SKM-1 (cell line): ENCODE measurements around the gene SUPT7L.
"Not testable (repeated sequence)": the region's sequence is repeated elsewhere in the genome, so short reads cannot be mapped to it uniquely, and the experiment has no call there.

Experiments used
- DNase-seq: peaks from one replicate; lab custom pipeline; 2025; ENCODE audit not compliant: unreplicated experiment; lab: John Stamatoyannopoulos, UW

The SUPT7L gene

DNA sequence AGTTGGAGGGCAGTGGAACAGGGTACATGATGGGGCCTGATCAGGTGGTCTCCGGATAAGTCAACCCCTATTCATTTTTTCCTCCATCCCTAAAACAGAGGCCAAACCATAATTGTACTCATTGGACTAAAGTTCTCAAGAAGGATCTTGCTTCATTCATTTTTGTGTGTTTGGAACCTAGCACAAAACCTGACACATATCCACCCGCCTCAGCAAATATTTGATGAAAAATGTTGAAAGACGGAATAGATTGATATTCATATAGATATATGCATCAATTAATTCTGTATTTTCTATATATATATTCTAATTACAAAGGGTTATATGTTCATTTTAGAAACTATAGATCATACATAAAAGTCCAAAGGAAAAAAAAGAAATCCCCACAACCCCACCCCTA lies 22.2 kb upstream of the SUPT7L start:
- no peak for DNase-seq

DNA sequence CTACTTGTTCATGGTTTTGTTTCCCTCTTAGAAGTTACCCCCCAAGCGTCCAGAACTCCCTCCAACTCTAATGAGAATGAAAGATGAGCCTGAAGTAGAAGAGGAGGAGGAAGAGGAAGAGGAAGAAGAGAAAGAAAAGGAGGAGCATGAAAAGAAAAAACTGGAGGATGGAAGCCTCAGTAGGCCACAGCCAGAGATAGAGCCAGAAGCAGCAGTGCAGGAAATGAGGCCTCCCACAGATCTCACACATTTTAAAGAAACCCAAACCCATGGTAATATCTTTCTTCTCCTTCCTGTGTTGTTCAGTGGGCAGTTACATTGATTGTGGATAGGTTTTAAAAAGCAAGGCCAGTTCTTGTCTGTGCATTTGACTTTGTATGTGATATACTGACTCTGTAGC lies 21.6 kb upstream of the SUPT7L start:
- not testable (repeated sequence) for DNase-seq

- peak; percentile 65 for DNase-seq
These were observed 20.1 kb upstream of the SUPT7L start for GRCh38 chr2:27683390-27684071.

GRCh38 chr2:27682334-27682771 lies 18.9 kb upstream of the SUPT7L start:
- DNase-seq: not testable (repeated sequence)

GRCh38 chr2:27681841-27682240 lies 18.4 kb upstream of the SUPT7L start:
- DNase-seq: no peak

DNA sequence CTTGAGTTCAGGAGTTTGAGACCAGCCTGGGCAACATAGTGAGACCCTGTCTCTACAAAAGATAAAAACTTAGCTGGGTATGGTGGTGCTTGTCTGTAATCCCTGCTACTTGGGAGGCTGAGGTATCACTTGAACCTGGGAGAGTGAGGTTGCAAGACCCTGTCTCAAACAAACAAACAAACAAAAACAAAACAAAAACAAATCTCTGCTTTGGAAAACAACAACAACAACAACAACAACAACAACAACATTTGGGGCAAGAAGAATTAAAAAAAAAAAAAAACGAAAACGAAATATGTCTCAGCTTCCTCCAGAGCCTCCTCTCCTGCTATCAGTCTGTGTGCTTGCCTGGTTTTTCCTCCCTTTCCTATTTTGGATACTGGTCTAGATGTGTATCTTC lies 17.2 kb upstream of the SUPT7L start:
- DNase-seq: no peak

- no peak for DNase-seq
These were observed 9.5 kb upstream of the SUPT7L start for GRCh38 chr2:27672723-27673486.

GRCh38 chr2:27671235-27671634 lies 7.8 kb upstream of the SUPT7L start:
- DNase-seq: no peak

DNA sequence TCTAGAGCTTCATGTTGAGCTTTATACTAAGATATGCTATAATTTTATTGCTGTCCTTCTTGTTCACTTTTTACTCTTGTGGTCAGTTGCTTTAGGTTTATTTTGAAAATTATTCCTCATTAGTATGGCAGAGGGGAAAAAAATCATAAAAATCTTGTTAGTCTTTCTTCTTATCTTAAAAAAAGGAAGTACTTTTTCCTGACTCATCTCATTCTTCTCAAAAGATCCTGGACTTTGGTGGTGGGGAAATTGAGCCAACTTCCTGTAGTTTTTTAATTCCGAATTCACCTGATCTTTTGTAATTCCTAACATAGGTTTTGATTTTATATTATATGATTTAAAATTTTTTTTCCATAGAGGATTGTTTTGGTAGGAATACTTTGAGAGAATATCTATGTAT lies 4.0 kb upstream of the SUPT7L start:
- no peak for DNase-seq

- DNase-seq: no peak
These were observed 1.4 kb upstream of the SUPT7L start for GRCh38 chr2:27664622-27665363.

DNA sequence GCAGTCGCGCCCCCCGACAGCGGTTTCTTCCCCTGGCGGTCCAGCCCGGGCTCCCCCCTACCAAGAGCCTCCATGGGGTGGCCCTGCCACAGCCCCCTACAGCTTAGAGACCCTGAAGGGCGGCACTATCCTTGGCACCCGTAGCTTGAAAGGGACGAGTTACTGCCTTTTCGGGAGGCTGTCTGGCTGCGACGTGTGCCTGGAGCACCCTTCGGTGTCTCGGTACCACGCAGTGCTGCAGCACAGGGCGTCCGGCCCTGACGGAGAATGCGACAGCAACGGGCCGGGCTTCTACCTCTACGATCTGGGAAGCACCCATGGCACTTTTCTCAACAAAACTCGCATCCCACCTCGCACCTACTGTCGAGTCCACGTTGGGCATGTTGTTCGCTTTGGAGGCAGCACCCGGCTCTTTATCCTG lies 750 bp upstream of the SUPT7L start:
- DNase-seq: no peak

DNA sequence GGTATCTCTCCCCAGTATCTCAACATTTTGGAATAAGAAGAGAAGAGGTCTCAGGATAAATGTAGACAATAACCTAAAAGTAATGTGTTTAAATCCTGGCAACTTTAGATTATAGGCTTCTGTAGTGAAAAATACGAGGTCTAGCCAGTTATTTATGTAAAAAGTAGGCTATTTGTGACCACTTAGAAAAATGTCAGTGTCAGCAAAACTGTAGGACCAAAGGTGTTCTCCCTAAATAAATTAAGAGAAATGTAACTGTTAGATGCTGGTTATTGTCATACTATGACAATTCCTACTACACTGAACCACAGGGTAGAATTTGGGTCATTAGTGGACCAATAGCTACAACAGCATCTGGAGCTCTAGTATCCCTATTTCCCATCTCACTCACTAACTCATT lies 2.0 kb downstream of the SUPT7L start:
- DNase-seq: no peak

DNA sequence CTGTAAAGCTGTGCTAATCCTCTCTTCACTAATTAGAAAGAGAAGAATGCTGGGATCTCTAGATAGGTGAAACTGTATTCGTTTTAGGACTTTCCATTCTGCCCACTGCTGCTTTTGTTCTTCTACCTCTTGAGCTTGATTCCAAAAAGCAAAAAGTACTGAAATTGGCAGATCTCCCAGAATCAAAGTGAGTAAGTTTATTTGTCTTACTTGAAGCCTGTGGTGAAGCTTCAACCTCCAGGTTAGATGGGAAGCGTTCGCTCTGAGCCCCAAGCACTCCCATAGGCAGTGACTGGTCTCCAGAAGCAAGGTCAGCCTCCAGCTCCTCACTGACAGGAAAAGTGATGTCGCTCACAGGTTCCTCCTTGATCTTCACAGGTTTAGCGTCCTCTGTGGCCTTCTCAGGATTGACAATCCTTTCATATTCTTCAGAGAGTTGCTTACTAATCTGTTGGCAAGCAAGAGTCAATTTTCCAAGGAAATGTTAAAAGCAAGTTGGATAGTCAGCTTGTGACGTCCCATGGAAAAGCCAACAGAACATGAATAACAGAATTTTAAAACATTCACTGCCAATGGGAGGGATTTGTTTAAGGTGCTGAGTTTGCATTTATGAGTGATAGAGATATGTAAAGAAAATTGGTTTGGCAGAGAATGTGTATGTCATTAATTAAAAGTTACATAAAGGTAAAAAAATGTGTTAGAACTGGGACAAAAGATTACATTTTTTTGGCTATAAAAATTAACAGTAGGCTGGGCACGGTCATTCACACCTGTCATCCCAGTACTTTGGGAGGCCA lies 8.1 kb downstream of the SUPT7L start:
- no peak for DNase-seq

- no peak for DNase-seq
These were observed 10.0 kb downstream of the SUPT7L start for GRCh38 chr2:27653397-27653796.

GRCh38 chr2:27652790-27653189 lies 10.6 kb downstream of the SUPT7L start:
- no peak for DNase-seq

GRCh38 chr2:27652341-27652740 lies 11.1 kb downstream of the SUPT7L start:
- no peak for DNase-seq

DNA sequence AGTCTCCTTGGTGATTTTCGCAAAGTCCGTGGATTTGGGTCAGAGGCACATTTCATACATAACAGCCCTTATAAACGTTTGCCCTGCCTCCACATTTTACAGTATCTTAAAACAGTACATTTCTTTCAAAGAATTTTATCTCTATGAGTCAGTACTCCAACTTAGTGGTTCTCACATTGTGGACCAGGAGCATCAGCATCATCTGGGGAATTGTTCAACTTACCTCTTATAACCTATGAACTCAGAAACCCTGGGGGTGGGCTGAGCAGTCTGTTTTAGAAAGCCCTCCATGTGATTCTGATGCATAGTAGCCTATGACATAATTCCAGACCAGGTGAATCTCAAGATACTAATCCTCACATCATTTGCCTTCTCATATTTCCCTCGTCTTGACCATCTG lies 12.4 kb downstream of the SUPT7L start:
- no peak for DNase-seq

DNA sequence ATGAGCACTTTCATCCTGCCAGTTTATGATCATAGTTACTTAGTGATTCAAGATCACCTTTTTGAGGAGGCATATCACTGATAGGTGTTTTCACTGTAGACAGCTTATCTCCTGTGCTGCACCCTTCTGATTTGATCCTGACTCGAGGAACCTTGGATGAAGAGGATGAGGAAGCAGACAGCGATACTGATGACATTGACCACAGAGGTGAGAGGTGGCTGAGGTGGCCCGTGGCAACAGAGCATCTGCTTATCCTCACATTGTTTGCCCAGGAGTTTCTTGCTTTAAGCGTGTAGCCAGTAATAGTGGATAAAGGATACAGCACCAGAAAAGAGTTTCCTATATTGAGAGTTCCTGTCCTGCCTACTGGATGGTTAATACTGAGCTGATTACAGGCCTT lies 15.7 kb downstream of the SUPT7L start:
- no peak for DNase-seq

DNA sequence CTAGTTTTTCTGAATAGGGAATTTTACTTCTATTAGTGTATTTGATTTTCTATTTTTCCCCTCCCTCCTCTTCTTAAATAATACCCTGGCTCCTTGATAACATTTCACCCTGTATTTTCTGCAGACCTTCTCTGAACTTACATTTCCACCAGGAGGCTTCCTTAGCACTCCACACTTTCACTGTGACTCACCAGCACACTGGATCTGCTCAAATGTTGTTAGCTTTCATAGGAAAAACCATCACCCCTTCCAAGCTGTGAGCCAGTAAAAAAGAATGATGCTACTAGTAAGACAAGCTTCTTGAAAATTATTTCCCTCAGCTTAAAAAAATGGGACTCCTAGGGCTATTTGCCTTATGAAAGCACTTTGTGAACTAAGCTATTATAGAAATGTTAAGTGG lies 16.1 kb downstream of the SUPT7L start:
- no peak for DNase-seq

GRCh38 chr2:27645197-27645596 lies 18.2 kb downstream of the SUPT7L start:
- DNase-seq: no peak

- no peak for DNase-seq
These were observed 22.6 kb downstream of the SUPT7L start for GRCh38 chr2:27640722-27641245.
